Fibroblast of skin of left biceps (primary cell): ENCODE results near the gene KLK3.
A peak's percentile ranks its signal among the peaks of the same experiment; 100 is the strongest.

Experiments
- DNase-seq, 2 experiments: peaks; one replicate each; pipeline ENCODE4 v3.0.0-alpha.2; 2013; ENCODE audit warnings: low read depth in 2 of 2

KLK3 gene

DNA sequence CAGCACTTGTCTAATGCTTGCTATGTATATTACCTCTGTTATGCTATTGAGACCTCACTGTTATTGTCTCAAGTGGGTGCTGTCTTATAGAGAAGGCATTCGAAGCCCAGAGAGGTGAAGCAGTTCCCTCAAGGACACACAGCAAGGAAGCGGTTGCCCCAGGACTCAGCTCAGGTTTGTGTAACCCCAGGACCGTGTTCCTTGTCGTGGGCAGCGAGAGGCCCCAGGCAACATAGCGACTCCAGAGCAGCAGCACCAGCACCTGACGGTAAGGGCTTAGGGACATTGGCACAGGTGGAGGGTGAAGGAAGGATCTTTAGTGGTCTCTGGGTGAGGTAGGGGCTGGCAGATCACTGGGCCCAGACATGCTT, 23.7 kb upstream of the KLK3 start:
- no peak for DNase-seq

DNA sequence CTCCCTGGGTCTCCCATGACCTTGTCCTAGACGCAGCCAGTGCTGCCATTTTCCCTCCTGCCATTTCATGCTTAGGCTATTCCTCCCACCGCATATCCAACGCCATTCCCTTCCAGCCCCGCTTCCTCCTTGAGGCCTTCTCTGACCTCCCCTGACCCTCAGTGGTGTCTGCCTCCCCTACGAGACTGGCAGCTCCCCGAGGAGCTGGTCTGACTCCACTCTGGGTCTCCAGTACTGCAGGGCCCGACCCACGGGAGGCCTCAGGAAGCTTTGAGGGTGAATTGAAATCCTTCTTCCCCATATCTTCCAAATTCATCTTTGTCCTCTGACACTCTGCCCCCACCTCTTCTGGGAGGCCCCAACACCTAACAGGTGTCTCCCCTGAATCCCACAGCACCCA, 22.0 kb upstream of the KLK3 start:
- no peak for DNase-seq

DNA sequence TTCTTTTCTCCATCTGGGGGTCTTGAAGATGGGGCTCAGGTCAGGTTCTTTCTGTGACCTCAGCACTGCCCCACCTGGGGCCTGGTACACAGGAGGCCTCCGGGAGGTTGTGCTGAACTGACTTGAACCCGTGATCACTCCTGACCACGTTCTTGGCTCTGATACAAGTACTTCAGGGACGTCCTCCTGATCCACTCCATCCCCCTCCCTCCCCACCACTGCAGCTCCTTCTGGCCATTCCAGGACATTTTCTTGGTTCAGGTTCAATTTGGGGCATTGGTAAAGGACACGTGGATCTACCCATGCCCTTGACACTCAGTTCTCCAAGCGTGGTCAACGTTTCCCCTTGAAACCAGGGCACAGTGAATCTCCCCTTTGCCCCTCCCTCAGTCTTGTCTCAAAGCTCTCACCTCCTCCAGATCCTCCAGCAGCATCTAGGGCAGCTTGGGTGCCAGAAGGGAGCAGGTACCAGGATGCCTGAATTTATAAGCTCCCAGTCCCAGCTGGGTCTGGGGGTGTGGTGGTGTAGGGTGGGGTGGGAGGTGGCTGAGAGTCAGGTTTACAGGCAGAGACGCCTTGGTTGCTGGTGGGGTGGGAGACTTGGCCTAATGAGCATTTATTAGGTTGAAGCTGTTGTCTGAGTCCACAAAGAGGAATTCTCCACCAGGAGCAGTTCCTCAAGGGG, 21.5 kb upstream of the KLK3 start, which contains the start of gene KLK15:
Gene KLK15 (minus strand): TSS at position 458 of the 685 bp plus-strand sequence. CDS start 2,082 bp downstream, outside the sequence.
- DNase-seq = no peak

DNA sequence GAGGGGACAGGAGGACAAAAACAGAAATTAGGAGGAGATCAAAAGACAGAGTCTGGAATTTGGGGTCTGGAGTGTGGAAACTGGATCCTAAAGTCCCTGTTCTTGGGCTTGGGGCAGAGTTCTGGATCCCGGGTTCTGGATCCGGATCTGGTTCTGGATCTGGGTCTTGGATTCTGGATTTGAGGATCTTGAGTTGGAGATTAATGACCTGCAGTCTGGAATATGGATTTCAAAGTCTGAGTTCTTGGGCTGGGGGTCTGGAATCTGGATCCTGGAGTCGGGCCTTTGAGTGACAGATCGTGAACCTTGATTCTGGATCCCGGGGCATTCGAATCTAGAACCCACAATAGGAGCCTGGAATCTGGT, 20.9 kb upstream of the KLK3 start:
- DNase-seq = no peak

DNA sequence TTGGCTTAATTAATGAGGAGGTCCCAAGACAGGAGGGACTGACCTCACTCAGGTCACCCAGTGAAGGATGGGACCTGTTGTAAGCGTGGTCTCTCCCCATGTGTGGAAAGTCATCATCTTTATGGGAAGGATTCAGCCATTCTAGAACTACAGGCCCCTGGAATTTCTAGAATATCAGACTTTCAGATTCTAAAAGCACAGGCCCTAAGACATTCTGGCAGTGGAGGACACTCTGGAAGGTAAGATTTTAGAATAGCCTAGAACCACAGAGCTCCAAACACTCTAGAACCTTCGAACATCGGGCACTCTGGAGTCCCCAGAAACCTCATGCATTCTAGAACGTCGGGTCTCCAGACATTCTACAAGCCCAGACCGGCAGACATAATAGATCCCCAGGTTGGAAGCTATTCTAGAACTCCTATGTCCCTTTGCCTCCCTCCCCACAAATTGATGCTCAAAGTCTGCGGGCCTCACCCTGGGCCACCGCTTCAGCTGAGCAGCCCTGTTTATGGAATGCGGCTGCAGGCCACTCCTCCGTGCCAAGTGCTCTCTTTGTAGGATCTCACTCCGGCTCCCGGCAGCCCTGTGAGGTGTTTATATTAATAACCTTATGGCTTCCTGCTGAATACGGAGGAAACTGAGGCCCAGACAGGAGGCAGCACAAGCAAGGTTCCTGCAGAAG, 19.5 kb upstream of the KLK3 start:
- DNase-seq = no peak

DNA sequence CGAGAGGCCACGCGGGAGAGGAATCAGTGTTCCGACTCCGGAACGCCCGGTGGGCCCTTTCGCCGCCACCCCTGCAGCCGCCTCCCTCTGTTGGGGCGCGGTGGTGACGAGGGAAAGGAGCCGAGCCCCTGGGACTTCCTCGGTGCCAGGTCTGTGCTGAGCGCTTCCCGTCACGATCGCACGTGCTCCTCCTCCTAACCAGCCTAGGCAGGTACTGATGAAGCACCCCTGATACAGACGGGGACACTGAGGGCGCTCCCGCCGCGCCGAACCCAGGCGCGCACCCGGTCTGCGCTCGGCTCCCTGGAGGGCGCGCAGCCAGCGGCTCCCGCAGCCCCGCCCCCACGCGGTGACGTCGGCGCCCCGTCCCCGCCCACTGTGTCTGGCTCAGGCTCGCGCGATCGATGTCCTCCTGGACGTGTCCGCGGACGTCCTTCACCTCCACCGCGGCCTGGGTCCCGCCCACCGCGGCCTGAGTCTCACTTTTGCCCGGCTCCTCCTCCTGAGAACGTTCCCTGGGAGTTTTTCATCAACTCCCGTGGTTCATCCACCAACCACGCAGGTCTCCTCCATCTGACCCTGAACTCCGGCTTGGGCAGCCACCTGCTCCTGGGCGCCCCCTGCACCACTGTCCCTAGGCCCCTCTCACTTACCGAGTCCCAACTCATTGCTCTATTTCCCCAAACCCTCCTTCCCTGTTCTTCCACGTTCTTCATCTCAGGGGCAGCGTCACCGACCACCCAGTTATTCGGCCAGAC, 18.8 kb upstream of the KLK3 start:
- peak in 1 of 2 experiments; percentile 10 for DNase-seq

DNA sequence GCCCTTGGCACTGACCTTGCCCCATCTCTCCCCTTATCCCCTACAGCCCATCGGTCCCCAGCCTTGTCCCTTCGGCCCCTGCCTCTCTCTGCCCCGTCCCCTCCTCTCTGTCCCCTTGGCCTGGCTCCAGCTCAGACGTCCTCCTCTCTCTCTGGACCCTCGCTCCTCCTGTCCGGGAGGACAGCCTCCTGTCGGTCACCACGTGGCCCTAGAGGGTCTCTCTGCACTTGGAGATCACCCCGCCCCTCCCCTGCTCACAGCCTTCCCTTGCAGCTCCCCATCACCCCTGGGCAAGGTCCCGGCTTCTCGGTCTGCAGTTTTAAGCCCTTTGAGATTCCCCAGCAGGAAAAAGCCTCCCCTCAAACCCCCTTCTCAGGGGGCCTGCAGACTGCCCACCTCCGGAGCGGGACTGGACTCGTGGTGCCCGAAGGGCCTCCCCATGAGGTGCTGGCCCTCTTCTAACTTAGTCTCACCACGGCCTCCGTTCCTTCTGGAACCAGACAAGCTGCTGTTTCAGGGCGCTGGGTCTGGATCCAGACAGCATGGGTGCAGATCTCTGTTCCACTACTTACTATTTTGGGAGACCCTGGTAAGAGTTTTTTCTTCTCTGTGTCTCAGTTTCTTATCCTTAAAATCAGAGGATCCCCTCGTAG, 18.0 kb upstream of the KLK3 start:
- no peak for DNase-seq

DNA sequence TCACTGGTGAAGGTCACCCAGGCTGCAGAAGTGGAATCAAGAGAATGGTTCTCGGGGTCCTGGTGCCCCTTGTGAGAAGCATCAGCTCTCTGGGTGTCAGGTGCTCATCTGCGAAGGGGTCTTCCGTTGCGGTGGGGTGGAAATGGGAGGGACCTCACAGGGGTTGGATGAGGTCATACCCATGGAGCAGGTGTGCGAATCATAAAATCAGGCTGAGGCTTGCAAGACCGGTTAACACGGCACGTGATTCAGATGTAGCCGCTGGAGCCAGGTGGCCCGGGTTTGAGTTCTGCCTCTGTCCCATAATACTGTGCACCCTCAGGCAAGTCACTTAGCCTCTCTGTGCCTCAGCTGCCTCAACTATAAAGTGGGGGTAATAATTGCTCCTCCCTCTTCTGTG, 17.4 kb upstream of the KLK3 start:
- no peak for DNase-seq

DNA sequence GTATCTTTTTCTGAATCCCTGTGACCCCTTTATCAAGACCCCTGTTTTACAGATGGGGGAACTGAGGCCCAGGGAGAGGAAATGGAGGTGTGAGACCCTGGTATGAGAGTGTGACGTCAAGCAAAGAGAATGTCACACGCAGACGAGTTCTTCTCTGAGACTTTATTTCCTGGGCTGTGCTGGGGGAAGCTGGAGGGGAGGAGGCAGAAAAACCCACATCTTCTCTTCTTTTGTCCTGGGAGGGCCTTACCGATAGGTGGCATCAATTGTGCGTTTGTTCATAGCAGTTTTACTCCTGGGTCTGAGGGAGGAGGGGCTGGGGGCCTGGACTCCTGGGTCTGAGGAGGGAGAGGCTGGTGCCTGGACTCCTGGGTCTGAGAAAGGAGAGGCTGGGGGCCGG, 16.5 kb upstream of the KLK3 start:
- DNase-seq = no peak

DNA sequence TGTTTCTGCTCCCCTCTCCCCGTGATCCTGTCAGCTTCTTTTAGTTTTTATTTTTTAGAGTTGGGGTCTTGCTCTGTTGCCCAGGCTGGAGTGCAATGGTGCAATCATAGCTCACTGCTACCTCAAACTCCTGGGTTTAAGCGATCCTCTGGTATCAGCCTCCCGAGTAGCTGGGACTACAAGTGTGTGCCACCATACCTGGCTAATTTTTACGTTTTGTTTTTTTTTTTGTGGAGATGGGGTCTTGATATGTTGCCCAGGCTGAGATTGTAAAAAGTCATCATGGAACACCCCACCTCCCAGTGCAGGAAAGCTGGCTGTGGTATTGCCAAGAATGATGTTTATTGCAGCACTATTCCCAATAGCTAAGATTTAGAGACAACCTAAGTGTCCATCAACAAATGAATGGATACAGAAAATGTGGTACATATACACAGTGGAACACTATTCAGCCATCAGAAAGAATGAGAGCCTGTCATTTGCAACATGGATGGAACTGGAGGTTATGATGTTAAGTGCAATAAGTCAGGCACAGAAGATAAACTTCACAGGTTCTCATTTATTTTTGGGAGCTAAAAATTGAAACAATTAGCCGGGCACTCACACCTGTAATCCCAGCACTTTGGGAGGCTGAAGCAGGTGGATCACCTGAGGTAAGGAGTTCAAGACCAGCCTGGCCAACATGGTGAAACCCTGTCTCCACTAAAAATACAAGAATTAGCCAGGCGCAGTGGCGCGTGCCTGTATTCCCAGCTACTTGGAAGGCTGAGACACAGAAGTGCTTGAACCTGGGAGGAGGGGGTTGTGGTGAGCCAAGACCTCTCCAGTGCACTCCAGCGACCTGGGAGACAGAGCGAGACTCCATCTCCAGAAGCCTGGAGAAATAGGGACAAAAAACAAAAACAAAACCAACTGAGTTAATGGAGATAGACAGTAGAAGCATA, 14.7 kb upstream of the KLK3 start:
- DNase-seq = no peak

DNA sequence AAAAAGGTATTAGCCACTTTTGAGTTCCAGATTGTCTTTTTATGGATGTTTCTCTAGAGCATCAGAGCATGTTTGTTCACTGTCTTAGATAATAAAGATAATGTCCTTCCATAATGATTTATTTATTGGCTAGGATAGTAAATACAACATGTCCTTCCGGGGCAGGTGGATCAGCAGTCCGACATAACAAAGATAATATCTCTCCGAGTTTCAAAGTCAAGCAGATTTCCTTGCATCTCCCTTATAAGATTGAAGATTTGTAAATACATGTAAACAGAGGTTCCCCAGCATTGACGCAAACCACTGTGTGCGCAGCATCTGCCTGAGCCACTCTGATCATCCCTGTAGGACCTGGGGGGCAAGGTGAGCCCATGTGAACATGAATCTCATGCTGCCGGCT, 12.6 kb upstream of the KLK3 start:
- DNase-seq = no peak

DNA sequence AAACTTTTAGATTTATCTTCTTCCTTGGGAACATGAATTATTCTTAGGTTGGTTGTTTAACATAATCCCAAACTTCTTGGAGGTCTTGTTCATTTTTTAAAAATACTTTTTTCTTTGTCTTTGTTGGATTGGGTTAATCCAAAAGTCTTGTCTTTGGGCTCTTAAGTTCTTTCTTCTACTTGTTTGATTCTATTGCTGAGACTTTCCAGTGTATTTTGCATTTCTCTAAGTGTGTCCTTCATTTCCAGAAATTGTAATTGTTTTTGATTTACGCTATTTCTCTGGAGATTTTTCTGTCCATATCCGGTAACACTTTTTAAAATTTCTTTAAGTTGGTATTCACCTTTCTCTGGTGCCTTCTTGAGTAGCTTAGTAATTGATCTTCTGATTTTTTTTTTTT, 11.5 kb upstream of the KLK3 start:
- DNase-seq = no peak

DNA sequence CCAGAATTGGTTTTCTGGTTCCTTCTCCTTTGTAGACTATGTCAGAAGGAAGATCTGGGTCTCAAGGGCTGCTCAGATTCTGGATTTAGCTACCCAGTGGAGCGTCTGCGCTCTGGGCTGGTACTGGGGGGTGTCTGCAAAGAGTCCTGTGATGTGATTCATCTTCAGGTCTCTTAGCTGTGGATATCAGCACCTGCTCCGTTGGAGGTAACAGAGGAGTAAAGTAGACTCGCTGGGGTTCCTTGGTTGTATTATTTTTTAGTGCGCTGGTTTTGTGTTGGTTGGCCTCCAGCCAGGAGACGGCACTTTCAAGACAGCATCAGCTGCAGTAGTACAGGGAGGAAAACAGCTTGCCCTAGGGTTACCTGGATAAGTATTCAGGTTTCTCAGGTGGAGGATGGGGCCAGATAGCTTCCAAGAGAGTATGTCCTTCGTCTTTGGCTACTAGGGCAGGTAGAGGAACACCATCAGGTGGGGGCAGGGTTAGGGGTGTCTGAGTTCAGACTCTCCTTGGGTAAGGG, 11.0 kb upstream of the KLK3 start:
- no peak for DNase-seq

DNA sequence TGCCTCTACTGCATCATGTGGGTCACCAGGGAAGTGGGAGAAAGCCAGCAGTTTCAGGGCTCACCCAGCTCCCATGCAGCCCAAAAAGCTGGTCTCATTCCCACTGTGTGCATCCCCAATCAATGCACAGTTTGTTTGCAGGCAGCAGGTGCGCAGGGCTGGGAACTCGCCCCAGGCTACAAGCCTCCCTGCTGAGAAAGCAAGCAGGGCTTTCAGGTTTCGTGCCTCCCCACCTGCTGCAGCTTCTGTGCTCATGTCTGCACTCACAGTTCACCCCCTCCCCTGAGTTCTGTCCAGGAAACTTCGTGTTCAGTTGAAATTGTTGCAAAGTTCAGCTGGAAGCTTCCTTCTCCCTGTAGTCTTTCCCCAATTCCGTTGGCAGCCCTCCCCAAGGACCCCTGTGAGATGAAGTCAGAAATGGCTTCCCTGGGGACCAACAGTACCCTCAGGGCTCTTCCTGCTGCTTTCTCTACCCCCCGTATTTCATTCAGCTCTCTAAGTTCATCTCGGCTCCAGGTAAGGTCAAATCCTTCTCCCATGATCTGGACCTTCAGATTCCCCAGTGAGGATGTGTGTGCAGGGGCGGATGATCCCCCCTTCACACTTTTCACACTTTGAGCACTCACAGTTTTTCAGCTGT, 10.3 kb upstream of the KLK3 start:
- DNase-seq = no peak

DNA sequence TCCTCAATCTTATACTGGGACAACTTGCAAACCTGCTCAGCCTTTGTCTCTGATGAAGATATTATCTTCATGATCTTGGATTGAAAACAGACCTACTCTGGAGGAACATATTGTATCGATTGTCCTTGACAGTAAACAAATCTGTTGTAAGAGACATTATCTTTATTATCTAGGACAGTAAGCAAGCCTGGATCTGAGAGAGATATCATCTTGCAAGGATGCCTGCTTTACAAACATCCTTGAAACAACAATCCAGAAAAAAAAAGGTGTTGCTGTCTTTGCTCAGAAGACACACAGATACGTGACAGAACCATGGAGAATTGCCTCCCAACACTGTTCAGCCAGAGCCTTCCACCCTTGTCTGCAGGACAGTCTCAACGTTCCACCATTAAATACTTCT, 4.0 kb upstream of the KLK3 start:
- no peak for DNase-seq

DNA sequence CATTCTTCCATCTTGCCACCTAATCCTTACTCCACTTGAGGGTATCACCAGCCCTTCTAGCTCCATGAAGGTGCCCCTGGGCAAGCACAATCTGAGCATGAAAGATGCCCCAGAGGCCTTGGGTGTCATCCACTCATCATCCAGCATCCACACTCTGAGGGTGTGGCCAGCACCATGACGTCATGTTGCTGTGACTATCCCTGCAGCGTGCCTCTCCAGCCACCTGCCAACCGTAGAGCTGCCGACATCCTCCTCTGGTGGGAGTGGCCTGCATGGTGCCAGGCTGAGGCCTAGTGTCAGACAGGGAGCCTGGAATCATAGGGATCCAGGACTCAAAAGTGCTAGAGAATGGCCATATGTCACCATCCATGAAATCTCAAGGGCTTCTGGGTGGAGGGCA, 3.1 kb upstream of the KLK3 start:
- DNase-seq = no peak

DNA sequence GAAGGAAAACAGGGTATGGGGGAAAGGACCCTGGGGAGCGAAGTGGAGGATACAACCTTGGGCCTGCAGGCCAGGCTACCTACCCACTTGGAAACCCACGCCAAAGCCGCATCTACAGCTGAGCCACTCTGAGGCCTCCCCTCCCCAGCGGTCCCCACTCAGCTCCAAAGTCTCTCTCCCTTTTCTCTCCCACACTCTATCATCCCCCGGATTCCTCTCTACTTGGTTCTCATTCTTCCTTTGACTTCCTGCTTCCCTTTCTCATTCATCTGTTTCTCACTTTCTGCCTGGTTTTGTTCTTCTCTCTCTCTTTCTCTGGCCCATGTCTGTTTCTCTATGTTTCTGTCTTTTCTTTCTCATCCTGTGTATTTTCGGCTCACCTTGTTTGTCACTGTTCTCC, 2.7 kb downstream of the KLK3 start:
- DNase-seq = no peak

DNA sequence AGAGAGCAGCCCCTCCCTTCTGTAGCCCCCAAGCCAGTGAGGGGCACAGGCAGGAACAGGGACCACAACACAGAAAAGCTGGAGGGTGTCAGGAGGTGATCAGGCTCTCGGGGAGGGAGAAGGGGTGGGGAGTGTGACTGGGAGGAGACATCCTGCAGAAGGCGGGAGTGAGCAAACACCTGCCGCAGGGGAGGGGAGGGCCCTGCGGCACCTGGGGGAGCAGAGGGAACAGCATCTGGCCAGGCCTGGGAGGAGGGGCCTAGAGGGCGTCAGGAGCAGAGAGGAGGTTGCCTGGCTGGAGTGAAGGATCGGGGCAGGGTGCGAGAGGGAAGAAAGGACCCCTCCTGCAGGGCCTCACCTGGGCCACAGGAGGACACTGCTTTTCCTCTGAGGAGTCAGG, 4.2 kb downstream of the KLK3 start:
- no peak for DNase-seq

DNA sequence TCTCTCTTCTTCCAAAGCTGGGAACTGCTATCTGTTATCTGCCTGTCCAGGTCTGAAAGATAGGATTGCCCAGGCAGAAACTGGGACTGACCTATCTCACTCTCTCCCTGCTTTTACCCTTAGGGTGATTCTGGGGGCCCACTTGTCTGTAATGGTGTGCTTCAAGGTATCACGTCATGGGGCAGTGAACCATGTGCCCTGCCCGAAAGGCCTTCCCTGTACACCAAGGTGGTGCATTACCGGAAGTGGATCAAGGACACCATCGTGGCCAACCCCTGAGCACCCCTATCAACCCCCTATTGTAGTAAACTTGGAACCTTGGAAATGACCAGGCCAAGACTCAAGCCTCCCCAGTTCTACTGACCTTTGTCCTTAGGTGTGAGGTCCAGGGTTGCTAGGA, 5.1 kb downstream of the KLK3 start:
- no peak for DNase-seq

DNA sequence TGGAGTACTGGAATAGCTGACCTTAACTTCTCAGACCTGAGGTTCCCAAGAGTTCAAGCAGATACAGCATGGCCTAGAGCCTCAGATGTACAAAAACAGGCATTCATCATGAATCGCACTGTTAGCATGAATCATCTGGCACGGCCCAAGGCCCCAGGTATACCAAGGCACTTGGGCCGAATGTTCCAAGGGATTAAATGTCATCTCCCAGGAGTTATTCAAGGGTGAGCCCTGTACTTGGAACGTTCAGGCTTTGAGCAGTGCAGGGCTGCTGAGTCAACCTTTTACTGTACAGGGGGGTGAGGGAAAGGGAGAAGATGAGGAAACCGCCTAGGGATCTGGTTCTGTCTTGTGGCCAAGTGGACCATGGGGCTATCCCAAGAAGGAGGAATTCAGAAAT, 6.3 kb downstream of the KLK3 start:
- no peak for DNase-seq
